ENCODE measurements around the gene EGR1. TPM values are rescaled to one million over a fixed set of nuclear protein-coding genes. Genes with fewer than 3 reads are reported as not detected.

The EGR1 gene
- polyA plus RNA-seq, 1 donor (not counting 4 experiments of a cell fraction or from before 2014, with no cell fraction given) = 5.6 TPM

DNA sequence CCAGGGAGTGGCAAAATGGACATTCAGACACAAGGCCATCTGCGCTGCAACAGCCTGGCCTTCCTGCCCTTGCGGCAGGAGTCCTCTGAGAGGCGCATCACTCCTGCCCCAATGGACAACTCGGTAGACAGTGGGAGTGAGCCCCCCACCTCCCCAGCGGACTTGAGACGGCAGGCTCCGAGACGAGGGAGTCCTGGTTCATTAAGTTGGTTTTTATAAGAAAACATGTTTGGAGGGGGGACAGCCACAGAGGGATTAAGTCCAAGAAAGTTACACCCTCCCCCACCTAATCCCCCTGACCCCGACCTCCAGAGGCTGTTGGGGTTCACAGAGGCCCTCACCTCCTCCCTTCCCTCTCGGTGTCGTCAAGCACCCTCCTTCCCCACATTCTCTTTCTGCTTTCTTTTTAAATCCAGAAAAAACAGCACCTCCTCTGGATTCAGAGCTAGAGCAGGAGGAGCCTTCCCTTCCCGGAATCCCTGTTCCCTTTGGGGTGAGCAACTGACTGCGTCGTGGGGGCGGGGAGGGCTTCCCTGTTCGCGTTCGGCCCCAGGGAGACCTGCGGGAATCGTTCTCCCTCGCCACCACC is 1.8 kb upstream of the EGR1 start:
- TF ChIP-seq, protein P1, sequence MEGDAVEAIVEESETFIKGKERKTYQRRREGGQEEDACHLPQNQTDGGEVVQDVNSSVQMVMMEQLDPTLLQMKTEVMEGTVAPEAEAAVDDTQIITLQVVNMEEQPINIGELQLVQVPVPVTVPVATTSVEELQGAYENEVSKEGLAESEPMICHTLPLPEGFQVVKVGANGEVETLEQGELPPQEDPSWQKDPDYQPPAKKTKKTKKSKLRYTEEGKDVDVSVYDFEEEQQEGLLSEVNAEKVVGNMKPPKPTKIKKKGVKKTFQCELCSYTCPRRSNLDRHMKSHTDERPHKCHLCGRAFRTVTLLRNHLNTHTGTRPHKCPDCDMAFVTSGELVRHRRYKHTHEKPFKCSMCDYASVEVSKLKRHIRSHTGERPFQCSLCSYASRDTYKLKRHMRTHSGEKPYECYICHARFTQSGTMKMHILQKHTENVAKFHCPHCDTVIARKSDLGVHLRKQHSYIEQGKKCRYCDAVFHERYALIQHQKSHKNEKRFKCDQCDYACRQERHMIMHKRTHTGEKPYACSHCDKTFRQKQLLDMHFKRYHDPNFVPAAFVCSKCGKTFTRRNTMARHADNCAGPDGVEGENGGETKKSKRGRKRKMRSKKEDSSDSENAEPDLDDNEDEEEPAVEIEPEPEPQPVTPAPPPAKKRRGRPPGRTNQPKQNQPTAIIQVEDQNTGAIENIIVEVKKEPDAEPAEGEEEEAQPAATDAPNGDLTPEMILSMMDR (optimal IDR thresholded peaks at IDR 0.05 in 1 of 3, IDR thresholded peaks at IDR 0.05 in 1 of 3, conservative IDR thresholded peaks at IDR 0.05 in 1 of 3; ENCODE audit: extremely low read depth in 1 of 3, insufficient read depth in 2 of 3, low read length in 3 of 3) = no peak
- no peak for TF ChIP-seq EZH2 (IDR thresholded peaks at IDR 0.05; ENCODE audit: low read length)
- H3K9me3 ChIP-seq (ENCODE audit: control insufficient read depth, low read depth, low read length) = no peaks in the 10 kb centered on the region
- FAIRE-seq = peak; percentile 13
- H3K4me3 ChIP-seq (ENCODE audit: control insufficient read depth in 2 of 3, extremely low read depth in 1 of 3, insufficient read depth in 2 of 3, low read depth in 1 of 3, low read length in 3 of 3) = peak overlapping the region; percentile 75 to 92 (median 75)
- H3K27ac ChIP-seq (ENCODE audit: control insufficient read depth, insufficient read depth, low read length) = peak overlapping the region; percentile 79
- peaks cover 16% of the 10 kb centered on the region for H4K20me1 ChIP-seq (ENCODE audit: control insufficient read depth, extremely low read depth, insufficient read depth, low read length)
- dilution Hi-C loops (cut with MboI; ENCODE audit: extremely low pct_ligation_motif_present, low sequenced_read_pairs) = no loop called here
- no peak for DNase-seq (ENCODE audit: low read depth, low spot score)
- H3K36me3 ChIP-seq (ENCODE audit: control insufficient read depth in 2 of 2, extremely low read depth in 1 of 2, insufficient read depth in 2 of 2, low read length in 2 of 2) = peaks cover 11 to 20% of the 10 kb centered on the region in 2 experiments
- no peaks in the 10 kb centered on the region for H3K27me3 ChIP-seq (ENCODE audit: control insufficient read depth, extremely low read depth, insufficient read depth, low read length)
- peak overlapping the region; percentile 91 for H3K9ac ChIP-seq (ENCODE audit: control insufficient read depth, extremely low read depth, insufficient read depth, low read length)
- no peaks in the 10 kb centered on the region for H3K9me1 ChIP-seq (ENCODE audit: control insufficient read depth, extremely low read depth, insufficient read depth, low read length)
- peak overlapping the region; percentile 100 for H3K4me2 ChIP-seq (ENCODE audit: control insufficient read depth, extremely low read depth, insufficient read depth, low read depth, low read length)
- H2AFZ ChIP-seq (ENCODE audit: control insufficient read depth, low read length) = peak overlapping the region; percentile 85
- peaks cover 12% of the 10 kb centered on the region for H3K79me2 ChIP-seq (ENCODE audit: control insufficient read depth, insufficient read depth, low read length)
- peaks cover 19% of the 10 kb centered on the region for H3K4me1 ChIP-seq (ENCODE audit: control insufficient read depth, extremely low read depth, insufficient read depth, low read length)

DNA sequence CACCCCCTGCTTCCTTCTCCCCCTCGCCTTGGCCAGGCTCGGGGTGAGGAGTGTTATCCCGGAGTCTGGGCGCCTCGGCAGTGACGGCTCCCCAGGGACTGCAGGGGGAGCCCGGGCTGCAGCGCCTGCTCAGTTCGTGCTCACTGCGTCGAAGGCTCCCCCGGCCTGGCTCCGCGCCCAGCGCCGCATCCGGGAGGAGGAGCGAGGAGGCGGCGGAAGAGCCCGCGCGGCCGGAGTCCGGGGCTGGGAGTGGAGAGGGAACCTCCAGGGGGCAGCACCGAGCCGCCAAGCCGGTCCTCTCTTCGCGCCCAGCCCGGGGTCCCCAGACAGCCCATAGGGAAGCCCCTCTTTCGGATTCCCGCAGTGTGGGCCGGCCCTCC is 1.3 kb upstream of the EGR1 start:
- DNase-seq (ENCODE audit: low read depth, low spot score) (no peak), FAIRE-seq (peak; percentile 32)
- dilution Hi-C loops (cut with MboI; ENCODE audit: extremely low pct_ligation_motif_present, low sequenced_read_pairs) = no loop called here
- Histone ChIP-seq H3K9me3 (ENCODE audit: control insufficient read depth, low read depth, low read length) (no peaks in the 10 kb centered on the region), H3K9ac (ENCODE audit: control insufficient read depth, extremely low read depth, insufficient read depth, low read length) (peak overlapping the region; percentile 91), H4K20me1 (ENCODE audit: control insufficient read depth, extremely low read depth, insufficient read depth, low read length) (peaks cover 16% of the 10 kb centered on the region), H3K36me3 (ENCODE audit: control insufficient read depth in 2 of 2, extremely low read depth in 1 of 2, insufficient read depth in 2 of 2, low read length in 2 of 2) (peaks cover 11 to 20% of the 10 kb centered on the region in 2 experiments), H3K27ac (ENCODE audit: control insufficient read depth, insufficient read depth, low read length) (peak overlapping the region; percentile 79), H3K4me1 (ENCODE audit: control insufficient read depth, extremely low read depth, insufficient read depth, low read length) (peaks cover 19% of the 10 kb centered on the region), H3K4me2 (ENCODE audit: control insufficient read depth, extremely low read depth, insufficient read depth, low read depth, low read length) (peak overlapping the region; percentile 100), H3K9me1 (ENCODE audit: control insufficient read depth, extremely low read depth, insufficient read depth, low read length) (no peaks in the 10 kb centered on the region), H3K27me3 (ENCODE audit: control insufficient read depth, extremely low read depth, insufficient read depth, low read length) (no peaks in the 10 kb centered on the region), H3K4me3 (ENCODE audit: control insufficient read depth in 2 of 3, extremely low read depth in 1 of 3, insufficient read depth in 2 of 3, low read depth in 1 of 3, low read length in 3 of 3) (peak overlapping the region; percentile 75 to 92 (median 75)), H2AFZ (ENCODE audit: control insufficient read depth, low read length) (peak overlapping the region; percentile 89), H3K79me2 (ENCODE audit: control insufficient read depth, insufficient read depth, low read length) (peaks cover 12% of the 10 kb centered on the region)
- no peak for TF ChIP-seq EZH2 (IDR thresholded peaks at IDR 0.05; ENCODE audit: low read length)
- TF ChIP-seq, protein P1 (optimal IDR thresholded peaks at IDR 0.05 in 1 of 3, IDR thresholded peaks at IDR 0.05 in 1 of 3, conservative IDR thresholded peaks at IDR 0.05 in 1 of 3; ENCODE audit: extremely low read depth in 1 of 3, insufficient read depth in 2 of 3, low read length in 3 of 3) = peak in 1 of 3 experiments; percentile 86
